Measurements from ENCODE around the gene SP5. TPM values are rescaled to one million over a fixed set of nuclear protein-coding genes. Genes with fewer than 3 reads are reported as not detected.

SP5 gene
- total and polyA plus RNA-seq, 9 of the 15 experiments (the other 6 are each of a cell fraction or from before 2014, with no cell fraction given), result 0.03 to 1.7 (median 0.16) TPM; not detected in 1

- TF ChIP-seq ILK (tag; IDR thresholded peaks at IDR 0.05; ENCODE audit: borderline replicate concordance, low read depth) (no peak), HMG20B (CRISPR knock-in tag; IDR thresholded peaks at IDR 0.05) (no peak), ZNF696 (CRISPR knock-in tag; conservative IDR thresholded peaks at IDR 0.05) (no peak), POLR3A (IDR thresholded peaks at IDR 0.05; ENCODE audit: borderline replicate concordance, extremely low read depth, insufficient read depth, insufficient read length) (no peak), ELK1 (CRISPR knock-in tag; IDR thresholded peaks at IDR 0.05) (no peak), HEY1 (CRISPR knock-in tag; IDR thresholded peaks at IDR 0.05; ENCODE audit: borderline replicate concordance) (no peak), ZNF57 (CRISPR knock-in tag; IDR thresholded peaks at IDR 0.05) (no peak), FOXK2 (conservative IDR thresholded peaks at IDR 0.05 in 1 of 2, IDR thresholded peaks at IDR 0.05 in 1 of 2; ENCODE audit: low read depth in 2 of 2) (no peak), LARP7 (IDR thresholded peaks at IDR 0.05) (no peak), MAZ (CRISPR knock-in tag; conservative IDR thresholded peaks at IDR 0.05 in 1 of 2, IDR thresholded peaks at IDR 0.05 in 1 of 2) (peak; percentile 43 to 81; a peak in 3 of 4 replicates), SNAPC5 (CRISPR knock-in tag; IDR thresholded peaks at IDR 0.05) (no peak), ARHGAP35 (IDR thresholded peaks at IDR 0.05; ENCODE audit: partially characterized antibody) (no peak), ZNF592 (IDR thresholded peaks at IDR 0.05) (peak; percentile 62; the same call in 1 of the 2 replicates), ZNF507 (tag; conservative IDR thresholded peaks at IDR 0.05) (no peak), ZNF263 (CRISPR knock-in tag; IDR thresholded peaks at IDR 0.05; ENCODE audit: borderline replicate concordance) (peak; percentile 58; the same call in 1 of the 2 replicates), BACH1 (tag; IDR thresholded peaks at IDR 0.05) (no peak), ZNF224 (CRISPR knock-in tag; IDR thresholded peaks at IDR 0.05) (no peak), ZNF133 (CRISPR knock-in tag; IDR thresholded peaks at IDR 0.05) (no peak), NR2C2 (CRISPR knock-in tag; IDR thresholded peaks at IDR 0.05) (no peak), NR2C2 (tag; IDR thresholded peaks at IDR 0.05) (peak; percentile 96), MECOM (CRISPR knock-in tag; IDR thresholded peaks at IDR 0.05) (no peak), ZFP36 (IDR thresholded peaks at IDR 0.05; ENCODE audit: low read depth, low read length, partially characterized antibody) (no peak)
These were observed 616 bp upstream of the SP5 start (continued) for GRCh38 chr2:170714381-170715061.
